OCI-LY1 (cell line): Measurements from ENCODE around the gene ARHGDIG.

Experiments used
- EZH2 ChIP-seq: fragments of 200-600 bp; sonication (generic), shearing (Covaris generic); IDR thresholded peaks from 2 replicates; pipeline ENCODE4 v1.8.0; 2017; ENCODE audit warnings: borderline replicate concordance, mixed run types, mild to moderate bottlenecking, antibody characterized with exemption, low read length, moderate library complexity, mixed read lengths
- TF ChIP-seq, protein P1 (sequence below): fragments of 200-600 bp; sonication (generic), shearing (Covaris generic); IDR thresholded peaks from 2 replicates; pipeline ENCODE4 v1.5.1; 2017; ENCODE audit warnings: mild to moderate bottlenecking, antibody characterized with exemption, low read length, moderate library complexity, mixed read lengths

DNA sequence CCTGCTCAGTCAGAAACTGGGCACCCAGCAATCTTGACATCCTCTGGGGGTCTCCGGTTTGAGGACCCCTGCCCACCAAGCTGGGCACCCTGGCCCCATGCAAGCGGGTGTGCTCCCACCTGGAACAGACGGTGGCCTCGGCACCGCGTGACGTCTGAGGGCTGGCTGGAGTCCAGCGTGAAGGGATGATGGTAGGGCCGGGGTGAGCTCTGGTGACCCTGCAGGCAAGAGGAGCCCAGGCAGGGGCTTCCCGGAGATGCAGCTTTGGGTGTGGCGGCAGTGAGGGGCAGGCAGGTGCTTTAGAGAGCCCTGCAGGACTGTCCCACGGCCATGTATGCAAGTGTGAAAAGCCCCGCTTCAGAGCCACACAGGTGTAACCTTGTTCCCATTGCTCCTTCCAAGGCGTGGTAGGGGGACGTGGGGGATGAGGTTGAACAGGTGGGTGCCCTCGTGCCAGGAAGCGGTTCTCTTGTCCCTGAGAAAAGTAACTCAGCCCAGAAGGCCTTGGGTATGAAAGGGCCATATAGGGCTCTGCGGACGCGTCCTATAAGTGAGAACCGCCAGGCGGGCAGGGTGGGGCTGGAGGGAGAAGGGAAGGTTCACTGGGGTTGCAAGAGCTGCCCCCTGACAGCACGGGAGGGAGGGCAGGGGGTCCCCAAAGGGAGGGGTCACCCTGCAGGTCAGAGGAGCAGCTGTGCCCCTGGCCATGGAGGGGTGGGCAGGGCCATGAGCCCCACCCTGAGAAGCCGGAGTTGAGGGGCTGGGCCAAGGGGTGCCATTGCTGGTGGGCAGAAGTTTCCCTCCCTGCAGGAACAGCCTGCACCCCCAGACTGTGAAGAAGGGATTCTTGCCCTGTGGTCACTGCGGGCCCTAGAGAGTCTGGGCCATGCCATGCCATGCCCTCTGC lies 13.9 kb upstream of the ARHGDIG start:
- TF ChIP-seq, protein P1, sequence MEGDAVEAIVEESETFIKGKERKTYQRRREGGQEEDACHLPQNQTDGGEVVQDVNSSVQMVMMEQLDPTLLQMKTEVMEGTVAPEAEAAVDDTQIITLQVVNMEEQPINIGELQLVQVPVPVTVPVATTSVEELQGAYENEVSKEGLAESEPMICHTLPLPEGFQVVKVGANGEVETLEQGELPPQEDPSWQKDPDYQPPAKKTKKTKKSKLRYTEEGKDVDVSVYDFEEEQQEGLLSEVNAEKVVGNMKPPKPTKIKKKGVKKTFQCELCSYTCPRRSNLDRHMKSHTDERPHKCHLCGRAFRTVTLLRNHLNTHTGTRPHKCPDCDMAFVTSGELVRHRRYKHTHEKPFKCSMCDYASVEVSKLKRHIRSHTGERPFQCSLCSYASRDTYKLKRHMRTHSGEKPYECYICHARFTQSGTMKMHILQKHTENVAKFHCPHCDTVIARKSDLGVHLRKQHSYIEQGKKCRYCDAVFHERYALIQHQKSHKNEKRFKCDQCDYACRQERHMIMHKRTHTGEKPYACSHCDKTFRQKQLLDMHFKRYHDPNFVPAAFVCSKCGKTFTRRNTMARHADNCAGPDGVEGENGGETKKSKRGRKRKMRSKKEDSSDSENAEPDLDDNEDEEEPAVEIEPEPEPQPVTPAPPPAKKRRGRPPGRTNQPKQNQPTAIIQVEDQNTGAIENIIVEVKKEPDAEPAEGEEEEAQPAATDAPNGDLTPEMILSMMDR = no peak
- no peak for TF ChIP-seq EZH2
